ENCODE results near the gene GPX7.
A peak's percentile ranks its signal among the peaks of the same experiment; 100 is the strongest.

GPX7 gene

DNA sequence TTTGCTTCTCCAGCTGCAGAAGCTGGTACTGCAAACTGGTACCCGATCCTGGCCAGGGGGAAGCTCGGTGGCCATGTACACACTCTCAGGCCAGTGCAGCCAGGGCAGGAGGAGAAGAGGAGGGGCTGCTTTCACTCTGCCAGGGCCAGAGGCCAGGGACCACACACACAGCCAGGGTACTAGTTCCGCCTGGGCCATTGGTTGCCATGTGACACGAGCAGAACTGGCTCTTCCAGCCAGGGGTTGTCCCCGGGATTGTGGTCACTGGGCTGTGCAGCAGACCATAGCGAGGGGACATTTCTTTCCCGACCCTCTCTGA lies 27.1 kb downstream of the GPX7 start:
- no peak for DNase-seq (ENCODE audit: low read depth)

- no peak for DNase-seq (ENCODE audit: low read depth)
Observed at GRCh38 chr1:52629667-52630066, 27.5 kb downstream of the GPX7 start.

DNA sequence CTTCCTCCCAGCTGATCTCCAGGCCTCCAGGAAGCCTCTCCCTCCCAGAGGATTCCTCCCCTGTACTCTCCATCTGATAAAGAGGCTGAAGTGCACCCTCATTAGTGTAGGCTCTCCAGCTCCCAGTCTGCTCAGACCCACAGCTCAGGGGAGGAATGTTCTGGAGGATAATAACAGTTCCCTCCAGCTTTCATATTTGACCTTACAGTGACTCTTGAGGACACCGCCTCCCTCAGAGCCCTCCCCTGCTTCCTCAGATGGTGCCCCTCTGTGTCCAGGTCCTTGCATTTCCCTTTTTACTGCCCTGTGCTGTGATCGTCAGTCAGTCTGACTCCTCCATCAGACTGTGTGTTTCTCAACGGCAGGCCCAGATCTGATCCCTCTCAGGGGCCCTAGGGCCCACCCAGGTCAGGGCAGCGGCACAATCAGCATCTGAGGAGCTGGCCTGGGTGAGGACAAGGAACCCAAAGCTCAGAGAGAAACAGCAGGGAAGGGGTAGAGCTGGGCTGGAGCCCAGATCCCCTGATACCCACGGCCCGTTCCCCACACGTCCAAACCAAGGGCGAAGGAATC lies 29.7 kb downstream of the GPX7 start:
- no peak for DNase-seq (ENCODE audit: low read depth)

DNA sequence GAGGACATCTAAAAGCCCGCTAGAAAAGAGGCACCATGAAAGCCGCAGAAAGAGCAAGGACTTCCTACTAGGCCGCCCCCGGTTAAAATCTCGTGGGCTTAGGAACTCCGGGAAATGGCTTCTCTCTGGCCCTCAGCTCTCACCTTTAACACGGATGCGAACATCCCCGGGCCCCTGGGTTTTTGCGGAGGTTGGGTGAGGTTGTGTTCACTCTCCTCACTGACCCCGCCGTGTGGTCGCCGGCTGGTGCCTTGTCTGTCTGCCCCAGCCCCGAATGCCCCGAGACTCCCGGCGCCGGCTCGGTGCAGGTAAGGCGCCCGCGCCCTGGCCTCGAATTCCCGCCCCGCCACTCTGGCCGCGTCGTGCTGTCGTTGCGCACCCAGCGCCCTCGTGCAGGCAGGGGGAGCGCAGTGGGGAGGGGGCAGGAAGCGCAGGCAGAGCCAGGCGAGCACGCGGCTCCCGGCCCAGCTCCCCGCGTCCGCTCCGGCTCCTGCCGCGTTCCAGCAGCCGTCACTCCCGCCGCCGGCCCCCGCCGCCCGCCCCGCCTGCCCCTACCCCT lies 30.6 kb downstream of the GPX7 start, which contains the start of gene SHISAL2A:
Gene SHISAL2A (plus strand): TSS at position 437 of the 559 bp plus-strand sequence. CDS start 326 bp downstream, outside the sequence.
- DNase-seq (ENCODE audit: low read depth), result peak; percentile 18

GRCh38 chr1:52633291-52633754 lies 31.2 kb downstream of the GPX7 start:
- DNase-seq (ENCODE audit: low read depth), result no peak

DNA sequence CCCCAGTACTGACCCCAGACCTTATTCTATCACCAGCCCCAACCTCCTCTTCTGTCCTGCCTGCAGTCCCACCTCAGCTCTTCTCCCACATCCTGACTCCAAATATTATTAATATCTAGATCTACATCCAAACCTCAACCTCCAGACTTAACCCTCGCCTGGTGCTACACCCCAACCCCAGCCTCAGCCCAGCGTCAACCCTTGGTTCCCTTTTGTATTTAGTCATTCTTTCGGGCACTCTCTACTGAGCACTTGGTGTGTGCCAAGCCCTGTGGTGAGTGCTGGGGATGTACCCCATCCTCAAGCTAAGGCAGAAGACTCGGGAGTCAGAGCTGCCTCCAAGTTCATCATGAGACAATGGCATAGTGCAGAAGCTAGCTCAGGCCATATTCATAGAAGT lies 31.9 kb downstream of the GPX7 start:
- DNase-seq (ENCODE audit: low read depth), result no peak

- DNase-seq (ENCODE audit: low read depth), result no peak
Observed at GRCh38 chr1:52635321-52636089, 33.3 kb downstream of the GPX7 start.

- no peak for DNase-seq (ENCODE audit: low read depth)
Observed at GRCh38 chr1:52636721-52637695, 34.8 kb downstream of the GPX7 start.

DNA sequence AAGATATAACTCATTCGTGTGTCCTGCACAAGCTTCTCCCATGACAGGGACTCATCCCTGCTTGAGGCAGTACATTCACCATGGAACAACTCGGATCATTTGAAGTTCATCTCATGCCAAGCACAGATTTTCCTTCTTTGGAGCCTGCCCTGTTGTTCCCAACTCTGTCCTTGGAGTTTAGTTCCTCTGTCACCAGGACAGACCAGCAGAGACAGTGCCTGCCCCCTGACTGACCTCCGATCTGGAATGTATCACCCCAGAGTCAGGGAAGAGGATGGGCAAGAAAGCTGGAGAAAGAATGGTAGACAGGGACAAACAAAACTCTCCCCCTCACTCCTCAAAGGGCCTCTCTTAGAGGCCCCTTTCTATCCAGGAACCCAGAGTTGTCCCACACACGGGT lies 35.8 kb downstream of the GPX7 start:
- DNase-seq (ENCODE audit: low read depth), result no peak

- DNase-seq (ENCODE audit: low read depth), result no peak
Observed at GRCh38 chr1:52640697-52641096, 38.5 kb downstream of the GPX7 start.

- DNase-seq (ENCODE audit: low read depth), result no peak
Observed at GRCh38 chr1:52641307-52641706, 39.1 kb downstream of the GPX7 start.

- no peak for DNase-seq (ENCODE audit: low read depth)
Observed at GRCh38 chr1:52645261-52645660, 43.1 kb downstream of the GPX7 start.

DNA sequence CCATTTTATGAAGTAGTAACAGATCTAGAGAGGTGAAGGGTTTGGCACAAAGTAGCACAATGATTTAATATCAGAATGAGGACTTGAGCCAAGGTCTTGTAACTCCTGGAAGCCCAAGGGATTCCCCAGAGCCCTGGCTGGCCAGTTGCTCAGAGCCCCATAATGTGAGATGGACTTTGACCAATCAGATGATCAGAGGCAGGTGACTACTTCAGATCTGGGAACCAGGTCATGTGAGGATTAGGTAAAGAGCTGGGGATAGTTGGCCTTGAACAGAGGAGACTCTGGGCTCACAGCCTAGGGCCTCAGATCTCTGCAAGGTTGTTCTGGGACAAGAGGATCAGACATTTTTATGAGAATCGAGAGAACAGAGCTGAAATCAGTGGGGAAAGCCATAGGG lies 49.7 kb downstream of the GPX7 start:
- DNase-seq (ENCODE audit: low read depth), result no peak

DNA sequence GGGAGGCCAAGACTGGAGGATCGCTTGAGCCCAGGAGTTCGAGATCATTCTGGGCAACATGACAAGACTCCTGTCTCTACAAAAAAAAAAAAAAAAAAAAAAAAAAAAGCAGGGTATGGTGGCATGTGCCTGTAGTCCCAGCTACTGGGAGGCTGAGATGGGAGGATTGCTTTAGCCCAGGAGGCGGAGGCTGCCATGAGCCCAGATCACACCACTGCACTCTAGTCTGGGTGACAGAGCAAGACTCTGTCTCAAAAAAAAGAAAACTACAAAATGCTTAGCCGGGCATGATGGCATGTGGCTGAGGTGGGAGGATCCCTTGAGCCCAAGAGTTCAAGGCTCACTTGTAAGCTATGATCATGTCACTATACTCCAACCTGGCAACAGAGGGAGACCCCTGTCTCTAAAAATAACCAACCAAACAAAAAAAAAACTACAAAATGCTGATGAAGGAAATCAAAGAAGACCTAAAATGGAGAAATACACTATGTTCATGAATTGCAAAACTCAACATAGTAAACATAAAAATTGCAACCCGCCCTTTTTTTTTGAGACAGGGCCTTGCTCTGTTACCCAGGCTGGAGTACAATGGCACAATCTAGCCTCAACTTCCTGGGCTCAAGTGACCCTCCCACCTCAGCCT lies 51.2 kb downstream of the GPX7 start:
- DNase-seq (ENCODE audit: low read depth), result no peak

DNA sequence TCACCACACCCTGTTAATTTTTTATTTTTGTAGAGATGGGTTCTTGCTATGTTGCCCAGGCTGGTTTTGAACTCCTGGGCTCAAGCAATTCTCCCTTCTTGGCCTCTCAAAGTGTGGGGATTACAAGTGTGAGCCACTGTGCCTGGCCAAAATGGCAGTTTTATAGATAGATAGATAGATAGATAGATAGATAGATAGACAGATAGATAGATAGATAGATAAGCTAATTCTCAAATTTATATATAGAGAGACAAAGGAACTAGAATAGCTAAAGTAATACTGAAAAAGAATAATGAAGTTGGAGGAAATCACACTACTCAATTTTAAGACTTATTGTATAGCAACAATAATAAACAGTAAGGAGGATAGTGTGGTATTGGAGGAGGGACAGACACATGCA lies 51.9 kb downstream of the GPX7 start:
- DNase-seq (ENCODE audit: low read depth), result no peak

GRCh38 chr1:52657702-52658101 lies 55.5 kb downstream of the GPX7 start:
- DNase-seq (ENCODE audit: low read depth), result no peak
